GM18907 (cell line): ENCODE measurements around the gene WNT4.

Experiments
- ATAC-seq: cut with Tn5 transposase; IDR thresholded peaks from one replicate; pipeline ENCODE4 v1.9.1; 2021; ENCODE audit warnings: mild to moderate bottlenecking, moderate library complexity; ENCODE audit not compliant: unreplicated experiment

WNT4 gene

DNA sequence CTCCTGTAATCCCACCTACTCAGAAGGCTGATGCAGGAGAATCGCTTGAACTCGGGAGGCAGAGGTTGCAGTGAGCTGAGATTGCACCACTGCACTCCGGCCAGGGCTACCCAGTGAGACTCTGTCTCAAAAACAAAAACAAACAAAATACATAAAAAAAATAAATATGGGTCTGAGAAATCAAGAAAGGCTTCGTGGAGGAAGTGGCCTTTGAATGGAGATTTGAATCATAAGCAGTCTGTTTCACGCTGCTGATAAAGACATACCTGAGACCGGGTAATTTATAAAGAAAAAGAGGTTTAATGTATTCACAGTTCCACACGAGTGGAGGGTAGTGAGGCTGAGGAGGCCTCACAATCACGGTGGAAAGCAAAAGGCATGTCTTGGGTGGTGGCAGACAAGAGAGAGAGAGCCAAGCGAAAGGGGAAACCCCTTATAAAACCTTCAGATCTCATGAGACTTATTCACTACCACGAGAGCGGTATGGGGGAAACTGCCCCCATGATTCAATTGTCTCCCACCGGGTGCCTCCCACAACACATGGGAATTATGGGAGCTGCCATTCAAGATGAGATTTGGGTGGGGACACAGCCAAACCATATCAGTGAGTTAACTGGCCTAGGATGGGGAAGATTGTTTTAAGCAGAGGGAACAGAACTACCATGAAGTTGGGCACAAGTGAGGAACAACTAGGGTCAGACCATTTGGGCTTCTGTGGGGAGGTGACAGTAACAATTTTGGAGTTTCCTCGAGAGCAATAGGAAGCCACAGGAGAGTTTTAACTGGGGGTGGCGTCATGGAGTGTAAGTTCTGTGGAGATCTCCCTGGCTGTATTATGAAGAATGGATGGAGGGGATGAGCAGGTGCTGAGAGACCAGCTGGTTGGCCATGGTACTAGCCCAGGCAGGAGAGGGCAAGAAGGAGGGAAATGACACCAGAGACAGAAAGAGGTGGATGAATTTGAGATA, 22.2 kb upstream of the WNT4 start:
- no peak for ATAC-seq

DNA sequence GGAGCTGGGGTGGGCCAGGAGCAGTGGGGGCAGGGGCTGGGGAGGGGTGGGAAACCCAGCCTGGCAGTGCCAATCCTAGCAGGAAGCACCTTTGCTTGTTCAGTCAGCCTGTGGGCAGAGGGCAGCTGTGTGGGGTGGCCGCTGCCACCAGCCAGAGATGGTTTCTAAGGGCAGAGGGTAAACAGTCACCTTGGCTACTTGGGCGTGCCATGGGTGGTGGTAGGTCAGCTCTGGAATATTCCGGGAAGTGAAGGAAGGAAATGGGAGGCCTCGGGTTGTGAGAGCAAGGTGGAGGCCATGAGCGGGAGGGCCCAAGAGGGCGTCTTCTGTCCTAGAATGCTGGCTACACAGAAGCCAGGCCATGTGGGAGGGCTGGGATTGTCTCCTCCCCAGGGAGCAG, 20.7 kb upstream of the WNT4 start:
- ATAC-seq = no peak

GRCh38 chr1:22163137-22163536, 20.2 kb upstream of the WNT4 start:
- ATAC-seq = no peak

DNA sequence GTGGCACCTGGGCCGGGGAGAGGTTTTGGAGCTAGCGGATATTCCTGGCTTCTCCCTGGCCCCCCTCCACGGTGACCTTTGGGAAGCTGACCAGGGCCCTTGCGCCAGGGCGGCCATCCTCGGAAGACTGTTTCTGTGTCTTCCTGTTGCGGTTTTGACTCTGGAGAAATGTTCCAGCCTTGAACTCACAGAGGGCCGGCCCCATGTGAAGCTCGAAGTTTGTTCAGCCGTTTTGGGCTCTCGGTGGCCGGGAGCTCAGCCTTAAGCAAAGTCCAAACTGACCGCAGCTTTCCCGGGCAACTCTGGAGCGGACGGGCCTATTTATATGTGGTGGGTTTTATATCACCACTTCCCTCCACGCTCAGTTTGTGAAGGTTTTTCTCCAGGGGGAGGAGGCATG, 17.0 kb upstream of the WNT4 start:
- ATAC-seq = no peak

GRCh38 chr1:22158654-22159053, 15.8 kb upstream of the WNT4 start:
- no peak for ATAC-seq

GRCh38 chr1:22157359-22157966, 14.6 kb upstream of the WNT4 start:
- no peak for ATAC-seq

DNA sequence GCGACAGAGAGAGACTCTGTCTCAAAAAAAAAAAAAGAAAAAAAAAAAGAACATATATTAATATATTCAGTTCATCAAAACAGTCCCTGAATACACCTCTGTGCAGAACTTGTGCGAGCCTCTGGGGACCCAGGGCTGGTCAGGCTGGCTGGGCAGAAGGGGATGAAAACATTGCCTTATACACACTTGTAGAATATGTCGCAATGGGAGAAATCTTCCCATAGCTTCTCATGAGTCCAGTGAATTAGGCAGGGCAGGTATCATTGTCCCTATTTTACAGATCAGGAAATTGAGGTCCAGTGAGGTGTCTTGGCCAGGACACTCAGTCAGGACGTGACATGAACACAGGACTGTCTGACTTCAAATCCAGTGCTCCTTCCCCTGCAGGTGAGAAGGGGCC, 12.6 kb upstream of the WNT4 start:
- ATAC-seq = no peak

GRCh38 chr1:22154626-22155025, 11.7 kb upstream of the WNT4 start:
- no peak for ATAC-seq

GRCh38 chr1:22153660-22154437, 11.0 kb upstream of the WNT4 start:
- no peak for ATAC-seq

- no peak for ATAC-seq
These were observed 8.0 kb upstream of the WNT4 start for GRCh38 chr1:22150923-22151322.

- no peak for ATAC-seq
These were observed 407 bp downstream of the WNT4 start for GRCh38 chr1:22142315-22143064.

DNA sequence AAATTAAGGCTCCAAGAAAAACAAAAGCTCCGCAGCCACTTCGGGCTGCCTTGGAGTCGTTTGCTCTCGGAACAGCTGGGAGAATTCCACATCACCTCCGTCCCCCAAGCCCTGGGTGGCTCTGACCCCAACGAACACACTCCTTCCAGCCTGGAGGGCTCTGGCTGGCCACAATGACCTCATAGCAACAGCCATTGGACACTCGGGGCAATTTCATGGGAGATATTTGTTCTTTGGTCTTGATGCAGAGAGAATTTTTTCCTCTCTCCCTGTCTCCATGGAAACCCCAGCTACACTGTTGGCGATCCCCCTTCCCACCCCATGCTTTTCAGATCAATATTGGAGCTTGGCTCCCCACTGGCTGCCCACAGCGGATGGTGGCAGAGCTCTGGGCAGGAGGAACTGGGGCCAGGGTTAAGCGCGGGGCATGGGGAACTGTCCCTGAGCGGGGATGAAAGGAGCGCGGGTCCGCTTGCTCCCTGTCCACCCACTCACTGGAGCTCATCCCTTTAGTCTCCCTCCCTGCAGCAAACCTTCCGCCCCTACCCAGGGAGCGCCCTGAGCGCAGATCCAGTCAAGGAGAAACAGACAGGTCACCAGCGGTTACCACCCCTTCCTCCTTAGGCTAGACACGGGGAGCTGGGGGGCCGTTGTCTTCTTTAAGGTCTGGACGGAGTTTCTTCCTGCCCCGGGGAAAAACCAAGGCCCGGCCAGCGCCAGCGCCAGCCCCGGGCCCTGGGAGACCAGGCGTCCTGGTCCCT, 1.2 kb downstream of the WNT4 start:
- ATAC-seq = no peak

DNA sequence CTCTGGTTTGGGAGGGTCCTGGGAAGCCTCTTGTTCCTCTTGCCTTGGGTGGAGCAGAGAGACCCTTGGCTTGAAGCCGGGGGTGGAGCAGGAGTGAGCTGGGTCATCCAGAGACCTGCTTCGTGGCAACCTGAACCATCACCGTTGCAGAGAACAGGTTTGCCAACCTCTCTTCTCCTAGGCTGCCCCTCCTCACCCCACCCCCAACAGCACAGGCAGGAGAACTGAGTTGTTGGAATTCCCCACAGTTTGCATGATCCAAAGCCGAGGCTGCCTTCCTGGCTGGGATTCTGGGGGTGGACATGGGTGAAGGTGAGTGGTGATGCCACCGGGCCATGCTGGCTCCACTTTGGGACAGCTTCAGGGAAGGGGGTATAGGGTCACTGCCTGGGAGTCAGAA, 2.2 kb downstream of the WNT4 start:
- no peak for ATAC-seq

GRCh38 chr1:22139817-22140216, 3.1 kb downstream of the WNT4 start:
- ATAC-seq = no peak

DNA sequence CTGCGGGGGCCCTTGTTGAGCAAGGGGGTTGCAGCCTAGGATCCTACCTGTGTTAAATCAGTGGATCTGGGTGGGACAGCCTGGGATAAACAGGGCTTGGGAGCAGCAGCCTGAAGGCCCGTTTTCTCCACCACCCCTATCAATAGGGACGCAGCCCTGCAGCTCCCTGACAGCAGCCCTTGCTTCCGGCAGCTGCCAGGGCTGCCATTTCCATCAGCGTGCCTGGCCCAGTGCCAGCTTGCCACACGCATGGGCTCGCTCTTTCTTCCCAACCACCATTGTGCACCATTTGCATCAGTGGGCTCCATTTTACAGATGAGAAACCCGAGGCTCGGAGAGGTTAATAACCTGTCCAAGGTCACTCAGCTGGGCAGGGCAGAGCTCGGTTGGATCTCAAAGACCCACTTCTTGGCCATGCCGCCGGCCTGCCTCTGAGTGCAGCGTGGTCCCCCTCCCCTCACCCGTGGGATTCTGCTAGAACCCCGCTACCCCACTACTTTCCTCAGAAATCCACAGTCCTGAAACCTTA, 3.8 kb downstream of the WNT4 start:
- no peak for ATAC-seq

DNA sequence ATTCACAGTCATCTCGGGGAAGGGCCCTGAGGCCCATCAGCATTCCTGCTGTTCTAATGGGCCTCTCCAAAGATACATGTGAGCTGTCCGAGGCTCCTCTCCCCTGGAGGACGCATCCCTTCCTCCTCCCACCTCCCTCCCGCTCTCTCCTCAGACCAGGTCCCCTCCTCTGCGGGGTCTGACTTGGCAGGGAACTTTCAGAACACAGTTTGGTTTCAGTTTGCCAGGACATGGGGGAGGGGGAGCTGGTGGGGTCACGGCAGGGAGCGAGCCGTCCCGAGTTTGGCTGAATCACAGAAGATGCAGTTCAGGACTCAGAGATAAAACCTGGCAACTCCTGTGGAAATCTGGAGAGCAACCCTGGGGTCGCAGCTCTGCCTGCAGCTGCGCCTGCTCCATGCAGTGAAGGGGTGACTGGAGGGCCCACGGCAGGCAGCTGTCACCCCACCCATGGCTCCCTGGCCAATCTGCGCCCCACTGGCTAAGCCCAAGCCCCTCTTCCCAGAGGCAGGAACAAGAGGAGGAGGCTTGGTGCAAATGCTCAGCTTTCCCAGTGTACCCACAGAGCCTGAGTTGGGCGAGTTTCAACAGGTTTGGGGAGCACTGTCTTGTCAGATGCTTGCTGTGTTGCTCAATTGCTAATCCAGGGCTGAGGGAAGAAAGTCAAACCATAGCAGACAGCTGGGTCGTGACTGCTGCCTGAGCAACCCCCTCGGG, 5.7 kb downstream of the WNT4 start:
- no peak for ATAC-seq

- no peak for ATAC-seq
These were observed 9.0 kb downstream of the WNT4 start for GRCh38 chr1:22133931-22134324.

DNA sequence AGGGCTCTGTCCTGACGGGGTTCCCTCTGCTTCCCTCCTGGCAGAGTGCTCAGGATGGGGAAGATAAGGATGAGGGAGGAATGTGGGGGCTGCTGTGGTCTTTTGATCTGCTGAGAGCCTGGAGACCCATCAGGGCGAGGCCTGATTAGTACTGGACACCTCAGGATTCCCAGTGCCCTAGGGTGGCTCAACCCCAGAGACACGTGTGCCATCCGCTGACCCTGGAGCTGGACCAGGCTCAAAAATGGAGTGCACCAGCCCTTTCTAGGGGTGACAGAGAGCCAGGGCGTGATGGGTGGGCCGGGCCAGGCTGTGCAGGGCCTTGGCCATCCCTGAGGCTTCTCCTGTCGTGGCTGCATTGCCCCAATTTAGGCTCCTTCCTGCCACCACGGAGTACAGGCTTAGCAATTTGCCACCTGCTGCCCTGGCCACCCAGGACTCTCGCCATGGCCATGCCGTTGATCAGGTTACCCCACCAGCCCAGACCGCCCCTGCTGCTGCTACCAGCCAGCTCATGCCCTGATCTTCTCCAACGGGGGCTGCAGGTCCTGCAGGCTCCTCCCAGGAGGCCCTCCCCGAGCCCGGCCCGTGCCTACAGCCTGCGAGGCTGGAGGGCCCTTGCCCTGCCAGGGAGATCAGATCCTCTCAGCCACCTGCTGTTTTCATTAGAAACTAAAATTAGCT, 9.5 kb downstream of the WNT4 start:
- no peak for ATAC-seq
